HEK293 (cell line): ENCODE measurements around the gene KCNIP2.

ENCODE experiments used
- CTCF ChIA-PET: fragments of 350-600 bp; formaldehyde crosslinking; extraction: SDS; loops from one replicate; lab custom pipeline; 2021; ENCODE audit warnings: antibody characterized with exemption; lab: Yijun Ruan, JAX
- POLR2A ChIA-PET: fragments of 300-600 bp; formaldehyde crosslinking; extraction: SDS; loops from one replicate; lab custom pipeline; 2020; ENCODE audit warnings: antibody characterized with exemption, inconsistent platforms; lab: Yijun Ruan, JAX
- H3K27ac ChIP-seq: fragments of 200-500 bp; sonication (Bioruptor generic); 2 replicates; pipeline ENCODE4 v1.5.1; 2014; ENCODE audit warnings: low read depth, low read length, control low read depth, inconsistent platforms; ENCODE audit errors: extremely low read depth
- H3K36me3 ChIP-seq, 2 experiments: fragments of 200-500 bp in 1 of 2; sonication (Bioruptor generic) in 1 of 2; 1 replicate in 1 of 2; 2 replicates in 1 of 2; pipeline ENCODE4 v1.5.1; 2014 to 2017; ENCODE audit warnings: inconsistent platforms in 2 of 2, low read length in 2 of 2; ENCODE audit not compliant: control insufficient read depth in 2 of 2, insufficient read depth in 1 of 2
- H3K4me1 ChIP-seq: fragments of 200-500 bp; sonication (Bioruptor generic); 2 replicates; pipeline ENCODE4 v1.5.1; 2014; ENCODE audit warnings: mild to moderate bottlenecking, low read length, inconsistent platforms; ENCODE audit not compliant: control insufficient read depth, insufficient read depth
- H3K4me3 ChIP-seq: 2 replicates; pipeline ENCODE4 v1.5.1; 2011; ENCODE audit warnings: low read depth, mild to moderate bottlenecking, control low read depth, low read length, moderate library complexity
- H3K9me3 ChIP-seq: fragments of 200-500 bp; sonication (Bioruptor generic); 2 replicates; pipeline ENCODE4 v1.5.1; 2014; ENCODE audit warnings: low read depth, low read length, inconsistent platforms; ENCODE audit not compliant: control insufficient read depth, insufficient read depth
- CTCF ChIP-seq: fragments of 450-650 bp; formaldehyde crosslinking; IDR thresholded peaks from 2 replicates; pipeline ENCODE4 v1.5.1; 2016; ENCODE audit warnings: missing biosample characterization, missing genetic modification characterization
- HOXD13 ChIP-seq: sonication (generic); formaldehyde crosslinking; IDR thresholded peaks from 2 replicates; pipeline ENCODE4 v1.8.0; 2022; ENCODE audit warnings: missing genetic modification reagents, borderline replicate concordance
- MYNN ChIP-seq: fragments of 450-650 bp; formaldehyde crosslinking; IDR thresholded peaks from 2 replicates; pipeline ENCODE4 v1.5.1; 2016; ENCODE audit warnings: missing biosample characterization, missing genetic modification characterization, borderline replicate concordance
- TRIM28 ChIP-seq: IDR thresholded peaks from 2 replicates; pipeline ENCODE4 v1.6.1; 2011; ENCODE audit warnings: low read length, control low read depth, borderline replicate concordance
- ZBTB21 ChIP-seq: fragments of 450-650 bp; formaldehyde crosslinking; IDR thresholded peaks from 2 replicates; pipeline ENCODE4 v1.5.1; 2017; ENCODE audit warnings: missing biosample characterization, missing genetic modification characterization
- ZNF157 ChIP-seq: fragments of 450-650 bp; formaldehyde crosslinking; IDR thresholded peaks from 2 replicates; pipeline ENCODE4 v1.5.1; 2016; ENCODE audit warnings: missing biosample characterization, missing genetic modification characterization
- ZNF169 ChIP-seq: fragments of 450-650 bp; formaldehyde crosslinking; IDR thresholded peaks from 2 replicates; pipeline ENCODE4 v1.5.1; 2016; ENCODE audit warnings: missing biosample characterization, missing genetic modification characterization
- ZNF202 ChIP-seq: fragments of 450-650 bp; formaldehyde crosslinking; IDR thresholded peaks from 2 replicates; pipeline ENCODE4 v1.5.1; 2016; ENCODE audit warnings: missing biosample characterization, missing genetic modification characterization, borderline replicate concordance
- ZNF37A ChIP-seq: fragments of 450-650 bp; IDR thresholded peaks from 2 replicates; pipeline ENCODE4 v1.5.1; 2018; ENCODE audit warnings: missing biosample characterization, missing genetic modification characterization
- ZNF394 ChIP-seq: fragments of 450-650 bp; formaldehyde crosslinking; IDR thresholded peaks from 2 replicates; pipeline ENCODE4 v1.5.1; 2016; ENCODE audit warnings: missing biosample characterization, missing genetic modification characterization, mild to moderate bottlenecking, moderate library complexity, borderline replicate concordance
- ZNF416 ChIP-seq: fragments of 450-650 bp; formaldehyde crosslinking; IDR thresholded peaks from 2 replicates; pipeline ENCODE4 v1.5.1; 2016; ENCODE audit warnings: missing biosample characterization, missing genetic modification characterization
- ZNF426 ChIP-seq: fragments of 450-650 bp; formaldehyde crosslinking; IDR thresholded peaks from 2 replicates; pipeline ENCODE4 v1.5.1; 2017; ENCODE audit warnings: missing biosample characterization, missing genetic modification characterization, mild to moderate bottlenecking, inconsistent platforms, moderate library complexity
- ZNF433 ChIP-seq: fragments of 450-650 bp; formaldehyde crosslinking; IDR thresholded peaks from 2 replicates; pipeline ENCODE4 v1.5.1; 2016; ENCODE audit warnings: missing biosample characterization, missing genetic modification characterization, low read depth
- ZNF514 ChIP-seq: fragments of 450-650 bp; formaldehyde crosslinking; IDR thresholded peaks from 2 replicates; pipeline ENCODE4 v1.5.1; 2016; ENCODE audit warnings: missing biosample characterization, missing genetic modification characterization
- ZNF560 ChIP-seq: fragments of 450-650 bp; formaldehyde crosslinking; IDR thresholded peaks from 2 replicates; pipeline ENCODE4 v1.5.1; 2017; ENCODE audit warnings: missing biosample characterization, missing genetic modification characterization, borderline replicate concordance
- ZNF610 ChIP-seq: fragments of 450-650 bp; formaldehyde crosslinking; IDR thresholded peaks from 2 replicates; pipeline ENCODE4 v1.5.1; 2016; ENCODE audit warnings: missing biosample characterization, missing genetic modification characterization, borderline replicate concordance
- ZNF654 ChIP-seq: fragments of 450-650 bp; formaldehyde crosslinking; IDR thresholded peaks from 2 replicates; pipeline ENCODE4 v1.5.1; 2016; ENCODE audit warnings: low read depth, missing biosample characterization, missing genetic modification characterization
- ZNF660 ChIP-seq: fragments of 450-650 bp; IDR thresholded peaks from 2 replicates; pipeline ENCODE4 v1.5.1; 2018; ENCODE audit warnings: missing biosample characterization, mild to moderate bottlenecking, missing genetic modification characterization
- ZNF747 ChIP-seq: fragments of 450-650 bp; formaldehyde crosslinking; IDR thresholded peaks from 2 replicates; pipeline ENCODE4 v1.5.1; 2016; ENCODE audit warnings: missing biosample characterization, missing genetic modification characterization
- ZSCAN16 ChIP-seq: fragments of 450-650 bp; formaldehyde crosslinking; IDR thresholded peaks from 2 replicates; pipeline ENCODE4 v1.5.1; 2016; ENCODE audit warnings: missing biosample characterization, missing genetic modification characterization
- TF ChIP-seq, protein P1 (sequence below): fragments of 450-650 bp; IDR thresholded peaks from 2 replicates; pipeline ENCODE4 v1.5.1; 2018; ENCODE audit warnings: missing biosample characterization, mild to moderate bottlenecking, missing genetic modification characterization
- TF ChIP-seq, protein P2 (sequence below): fragments of 450-650 bp; formaldehyde crosslinking; IDR thresholded peaks from 2 replicates; pipeline ENCODE4 v1.5.1; 2016; ENCODE audit warnings: missing biosample characterization, missing genetic modification characterization

KCNIP2 gene

GRCh38 chr10:101889256-101890210 is 45.9 kb upstream of the KCNIP2 start:
- no peak overlapping the region for H3K4me3 ChIP-seq
- no peaks in the 10 kb centered on the region for H3K9me3 ChIP-seq
- ChIA-PET CTCF (interaction anchor here (0.6 to 7.2 kb wide), 40 partner anchors 7 to 846 kb away, joined by 3 to 167 read pairs (median 4); partner anchors contain the start of gene KCNIP2), POLR2A (no interaction called here)
- H3K36me3 ChIP-seq, result peaks cover 0 to 7% of the 10 kb centered on the region in 2 experiments; a peak in 2 of 3 replicates
- TF ChIP-seq ZNF654 (tag by site-specific recombination) (peak; percentile 74), CTCF (tag by site-specific recombination) (peak; percentile 56; the same call in 1 of the 2 replicates), ZNF660 (tag by site-specific recombination) (peak; percentile 81), MYNN (tag by site-specific recombination) (no peak)
- TF ChIP-seq, all 188 proteins: peak for 3
- Histone ChIP-seq H3K27ac (no peak overlapping the region), H3K4me1 (peaks cover 9% of the 10 kb centered on the region; the same call in 1 of the 2 replicates)

DNA sequence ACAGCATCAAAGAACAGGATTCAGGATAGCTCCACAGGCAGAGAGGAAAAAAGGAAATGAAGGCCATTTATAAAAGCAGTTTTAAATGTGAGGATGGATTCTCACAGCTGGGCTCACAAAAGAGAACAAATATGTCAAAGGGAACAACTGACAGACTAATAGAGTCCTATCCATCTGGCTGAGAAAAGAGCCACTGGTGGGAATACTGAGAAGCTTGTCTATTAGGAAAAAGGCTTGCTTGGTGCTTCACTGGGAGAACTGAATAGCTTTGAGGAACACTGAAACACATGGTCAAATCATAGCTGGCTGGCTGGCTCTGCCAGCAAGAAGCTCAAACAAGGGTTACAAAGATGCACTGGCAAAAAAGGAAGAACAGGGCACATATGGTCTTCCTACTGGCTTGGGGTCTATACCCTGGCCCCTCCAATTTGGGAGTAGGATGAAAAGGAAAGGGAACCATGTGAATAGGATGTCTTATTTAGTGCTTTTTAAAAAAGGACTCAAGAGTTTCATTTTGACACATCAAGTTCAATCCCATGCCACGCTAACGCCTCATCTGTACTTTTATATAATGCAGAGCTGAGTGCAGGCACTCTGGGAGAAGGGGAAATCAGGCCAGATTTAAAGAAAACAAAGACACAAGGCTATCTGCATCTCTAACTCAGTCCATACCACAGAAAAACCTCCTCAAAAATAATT is 44.8 kb upstream of the KCNIP2 start:
- Histone ChIP-seq H3K4me3 (no peak overlapping the region), H3K4me1 (peaks cover 7% of the 10 kb centered on the region; the same call in 1 of the 2 replicates), H3K9me3 (no peaks in the 10 kb centered on the region), H3K36me3 (peaks cover 0 to 7% of the 10 kb centered on the region in 2 experiments; a peak in 2 of 3 replicates), H3K27ac (no peak overlapping the region)
- no peak for TF ChIP-seq ZNF37A (tag by site-specific recombination)
- POLR2A ChIA-PET, result interaction anchor here (0.6 to 1.2 kb wide), 2 partner anchors 11 to 119 kb away, joined by 3 to 4 read pairs; no protein-coding TSS in a partner anchor
- CTCF ChIA-PET, result interaction anchor here (0.6 to 7.2 kb wide), 19 partner anchors 8 to 185 kb away, joined by 3 to 167 read pairs (median 5); partner anchors contain the start of genes KCNIP2 and NPM3

DNA sequence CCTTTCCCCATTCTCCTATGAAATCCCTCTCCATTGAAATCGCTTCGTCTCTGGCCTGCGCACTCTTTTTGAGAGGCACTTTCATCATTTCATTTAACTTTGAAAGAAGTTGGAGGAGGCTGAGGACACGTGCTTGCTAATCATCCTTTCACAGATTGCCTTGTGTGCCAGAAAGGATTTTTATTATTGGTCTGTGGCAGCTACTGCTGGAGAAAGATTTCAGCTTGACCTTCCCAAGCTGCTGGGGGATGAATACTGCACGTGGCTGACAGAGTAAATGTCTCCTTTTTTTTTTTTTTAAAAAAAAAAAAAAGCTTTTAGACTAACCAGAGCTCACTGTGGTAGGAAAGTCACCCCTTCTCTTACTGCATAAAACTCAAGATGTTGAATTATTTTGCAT is 44.2 kb upstream of the KCNIP2 start:
- POLR2A ChIA-PET, result interaction anchor here (0.6 to 1.2 kb wide), 3 partner anchors 10 to 120 kb away, joined by 3 to 4 read pairs (median 4); no protein-coding TSS in a partner anchor
- Histone ChIP-seq H3K9me3 (no peaks in the 10 kb centered on the region), H3K4me3 (no peak overlapping the region), H3K4me1 (peaks cover 1% of the 10 kb centered on the region; the same call in 1 of the 2 replicates), H3K27ac (no peak overlapping the region), H3K36me3 (peaks cover 0 to 7% of the 10 kb centered on the region in 2 experiments; a peak in 2 of 3 replicates)
- TF ChIP-seq ZNF416 (no peak), ZNF433 (tag by site-specific recombination) (no peak), ZNF202 (tag by site-specific recombination) (no peak), ZNF660 (tag by site-specific recombination) (no peak), ZNF157 (tag by site-specific recombination) (no peak), ZBTB21 (tag by site-specific recombination) (no peak), ZNF560 (tag by site-specific recombination) (no peak), ZNF426 (no peak), ZNF514 (tag by site-specific recombination) (no peak), ZSCAN16 (tag by site-specific recombination) (no peak), TRIM28 (no peak), ZNF747 (tag by site-specific recombination) (no peak), ZNF610 (tag by site-specific recombination) (no peak), ZNF169 (tag by site-specific recombination) (no peak), HOXD13 (no peak), ZNF394 (no peak)
- TF ChIP-seq, protein P1, sequence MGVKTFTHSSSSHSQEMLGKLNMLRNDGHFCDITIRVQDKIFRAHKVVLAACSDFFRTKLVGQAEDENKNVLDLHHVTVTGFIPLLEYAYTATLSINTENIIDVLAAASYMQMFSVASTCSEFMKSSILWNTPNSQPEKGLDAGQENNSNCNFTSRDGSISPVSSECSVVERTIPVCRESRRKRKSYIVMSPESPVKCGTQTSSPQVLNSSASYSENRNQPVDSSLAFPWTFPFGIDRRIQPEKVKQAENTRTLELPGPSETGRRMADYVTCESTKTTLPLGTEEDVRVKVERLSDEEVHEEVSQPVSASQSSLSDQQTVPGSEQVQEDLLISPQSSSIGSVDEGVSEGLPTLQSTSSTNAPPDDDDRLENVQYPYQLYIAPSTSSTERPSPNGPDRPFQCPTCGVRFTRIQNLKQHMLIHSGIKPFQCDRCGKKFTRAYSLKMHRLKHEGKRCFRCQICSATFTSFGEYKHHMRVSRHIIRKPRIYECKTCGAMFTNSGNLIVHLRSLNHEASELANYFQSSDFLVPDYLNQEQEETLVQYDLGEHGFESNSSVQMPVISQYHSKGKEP, result no peak
- TF ChIP-seq, protein P2, sequence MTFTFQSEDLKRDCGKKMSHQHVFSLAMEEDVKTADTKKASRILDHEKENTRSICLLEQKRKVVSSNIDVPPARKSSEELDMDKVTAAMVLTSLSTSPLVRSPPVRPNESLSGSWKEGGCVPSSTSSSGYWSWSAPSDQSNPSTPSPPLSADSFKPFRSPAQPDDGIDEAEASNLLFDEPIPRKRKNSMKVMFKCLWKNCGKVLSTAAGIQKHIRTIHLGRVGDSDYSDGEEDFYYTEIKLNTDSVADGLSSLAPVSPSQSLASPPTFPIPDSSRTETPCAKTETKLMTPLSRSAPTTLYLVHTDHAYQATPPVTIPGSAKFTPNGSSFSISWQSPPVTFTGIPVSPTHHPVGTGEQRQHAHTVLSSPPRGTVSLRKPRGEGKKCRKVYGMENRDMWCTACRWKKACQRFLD (tag by site-specific recombination), result no peak
- CTCF ChIA-PET, result interaction anchor here (0.6 to 7.2 kb wide), 15 partner anchors 8 to 186 kb away, joined by 3 to 167 read pairs (median 5); partner anchors contain the start of genes KCNIP2 and NPM3
